HUDEP-2 (cell line): Measurements from ENCODE around the gene ZNF775.

Experiments used
- DNase-seq, 76 experiments: peaks; one replicate each; lab custom pipeline; 2025; ENCODE audit not compliant: unreplicated experiment in 76 of 76; lab: John Stamatoyannopoulos, UW

Gene ZNF775

GRCh38 chr7:150344299-150344698, 34.8 kb upstream of the ZNF775 start:
- DNase-seq, result no peak

GRCh38 chr7:150345012-150345411, 34.1 kb upstream of the ZNF775 start:
- DNase-seq, result no peak

- no peak for DNase-seq
Observed at GRCh38 chr7:150346922-150347321, 32.2 kb upstream of the ZNF775 start.

GRCh38 chr7:150351587-150352194, 27.4 kb upstream of the ZNF775 start:
- DNase-seq, result no peak

GRCh38 chr7:150355666-150356059, 23.5 kb upstream of the ZNF775 start:
- no peak for DNase-seq

- DNase-seq, result peak in 10 of 76 experiments; percentile 7 to 25 (median 15)
Observed at GRCh38 chr7:150356265-150356897, 22.7 kb upstream of the ZNF775 start.

GRCh38 chr7:150357270-150357669, 21.9 kb upstream of the ZNF775 start:
- DNase-seq, result no peak

- no peak for DNase-seq
Observed at GRCh38 chr7:150357771-150358427, 21.2 kb upstream of the ZNF775 start.

GRCh38 chr7:150358433-150358832, 20.7 kb upstream of the ZNF775 start:
- DNase-seq, result no peak

GRCh38 chr7:150358988-150359621, 20.0 kb upstream of the ZNF775 start:
- no peak for DNase-seq

- no peak for DNase-seq
Observed at GRCh38 chr7:150359622-150360362, 19.3 kb upstream of the ZNF775 start.

- no peak for DNase-seq
Observed at GRCh38 chr7:150360363-150361058, 18.6 kb upstream of the ZNF775 start.

- no peak for DNase-seq
Observed at GRCh38 chr7:150361402-150361801, 17.7 kb upstream of the ZNF775 start.

- DNase-seq, result no peak
Observed at GRCh38 chr7:150361807-150362621, 17.1 kb upstream of the ZNF775 start.

- peak in 20 of 76 experiments; percentile 9 to 53 (median 26) for DNase-seq
Observed at GRCh38 chr7:150363370-150363769, 15.8 kb upstream of the ZNF775 start.

GRCh38 chr7:150363872-150364271, 15.3 kb upstream of the ZNF775 start:
- peak in 1 of 76 experiments; percentile 10 for DNase-seq

- no peak for DNase-seq
Observed at GRCh38 chr7:150365194-150365593, 13.9 kb upstream of the ZNF775 start.

- no peak for DNase-seq
Observed at GRCh38 chr7:150365673-150366398, 13.3 kb upstream of the ZNF775 start.

GRCh38 chr7:150367677-150368095, 11.4 kb upstream of the ZNF775 start:
- no peak for DNase-seq
